A172 (cell line): Measurements from ENCODE around the gene KMT5B. TPM values are rescaled to one million over a fixed set of nuclear protein-coding genes. Genes with fewer than 3 reads are reported as not detected.

Experiments
- DNase-seq: peaks from one replicate; pipeline ENCODE4 v3.0.0-alpha.2; 2015; ENCODE audit warnings: low spot score
- total RNA-seq: library from RNA; depleted of rRNA; stranded (reverse); fragments of >200 nt; shearing (Covaris generic); gene quantifications from 2 replicates; pipeline ENCODE4 v1.2.3, GENCODE V29; 2014

KMT5B gene
- total RNA-seq, 1 experiment from 2014 or later = 16.7 TPM

GRCh38 chr11:68216171-68216938, 3.3 kb upstream of the KMT5B start:
- DNase-seq = no peak

- DNase-seq = no peak
Measured at GRCh38 chr11:68215524-68216170, 2.6 kb upstream of the KMT5B start.

DNA sequence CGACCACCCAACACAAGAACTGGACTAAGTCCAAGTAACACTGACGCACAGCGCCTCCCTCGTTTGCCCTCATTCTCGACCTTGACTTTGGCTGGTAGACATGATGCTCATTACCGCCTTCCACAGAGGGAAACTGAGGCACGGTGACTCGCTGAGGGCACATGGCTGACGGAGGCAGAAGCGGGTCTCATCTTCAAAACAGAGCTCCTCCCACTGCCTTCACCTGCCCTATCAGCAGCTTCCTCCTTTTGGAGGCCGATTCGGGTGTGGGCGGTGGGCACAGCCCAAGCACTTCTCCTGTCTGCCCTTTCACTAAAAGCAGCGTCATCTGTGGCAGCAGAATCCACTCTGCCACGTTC, 2.0 kb upstream of the KMT5B start:
- no peak for DNase-seq

DNA sequence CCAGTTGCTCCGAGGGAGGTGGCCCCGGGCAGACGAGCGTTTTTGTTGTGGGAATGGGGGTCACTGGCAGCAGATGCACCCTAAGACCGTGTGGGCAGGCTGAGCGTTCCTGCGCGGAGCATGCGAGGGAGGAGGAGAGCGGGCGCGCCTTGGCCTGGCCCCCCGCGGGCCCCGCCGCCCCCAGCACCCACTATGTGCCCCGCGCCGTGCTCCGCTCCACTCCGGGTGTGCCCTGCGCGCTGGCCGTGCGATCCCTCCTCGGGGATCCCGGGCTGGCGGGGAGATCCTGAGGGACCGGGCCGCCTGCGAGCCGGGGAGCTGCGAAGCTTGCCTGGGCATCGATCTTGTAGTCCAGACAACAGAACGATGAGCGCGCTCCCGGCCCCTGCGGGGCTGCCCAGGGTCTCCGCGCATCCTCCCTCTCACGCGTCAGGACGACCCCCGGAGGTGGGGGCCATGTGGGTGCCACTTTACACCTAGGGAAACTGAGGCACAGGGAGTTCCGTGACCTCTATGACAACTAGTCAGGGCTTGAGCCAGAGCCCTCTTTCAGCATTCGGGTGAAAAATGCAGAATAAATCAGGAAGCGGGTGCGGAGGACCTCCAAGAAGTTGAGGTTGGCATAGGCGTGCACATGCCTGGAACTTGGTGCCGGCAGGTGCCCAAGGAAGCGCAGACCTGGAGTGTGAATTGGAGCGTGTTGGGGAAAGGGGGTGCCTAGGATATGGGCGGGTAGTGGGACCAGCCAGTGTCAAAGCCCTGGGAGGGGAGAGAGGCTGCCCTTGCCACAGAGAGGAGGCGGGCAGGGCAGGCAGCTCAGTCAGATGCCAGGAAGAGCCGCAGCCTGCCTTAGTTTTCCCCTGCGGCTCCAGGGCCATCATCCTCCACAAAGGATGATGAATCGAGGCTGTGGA, 1.3 kb upstream of the KMT5B start:
- DNase-seq = no peak

- peak; percentile 60 for DNase-seq
Measured at GRCh38 chr11:68213555-68214172, 568 bp upstream of the KMT5B start.

GRCh38 chr11:68212421-68213134, 518 bp downstream of the KMT5B start:
- DNase-seq = peak; percentile 59

DNA sequence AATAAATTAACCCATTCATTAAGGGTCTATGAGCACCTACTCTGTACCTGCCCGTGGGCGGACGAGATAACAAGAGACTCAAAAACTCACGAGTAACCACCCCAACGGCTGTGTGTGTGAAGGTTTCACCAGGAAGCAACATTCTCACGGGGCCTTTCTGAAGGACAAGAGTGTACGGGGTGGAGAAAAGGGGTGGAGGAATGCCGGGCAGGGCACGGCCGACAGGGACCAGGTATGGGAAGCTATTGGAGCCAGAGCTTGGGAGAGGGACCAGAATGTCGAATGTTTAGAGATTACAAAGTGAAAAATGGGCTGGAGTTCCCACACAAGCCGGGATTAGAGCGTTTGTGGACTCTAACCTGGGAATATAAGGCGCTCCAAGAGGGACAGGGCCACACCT, 1.6 kb downstream of the KMT5B start:
- DNase-seq = no peak

DNA sequence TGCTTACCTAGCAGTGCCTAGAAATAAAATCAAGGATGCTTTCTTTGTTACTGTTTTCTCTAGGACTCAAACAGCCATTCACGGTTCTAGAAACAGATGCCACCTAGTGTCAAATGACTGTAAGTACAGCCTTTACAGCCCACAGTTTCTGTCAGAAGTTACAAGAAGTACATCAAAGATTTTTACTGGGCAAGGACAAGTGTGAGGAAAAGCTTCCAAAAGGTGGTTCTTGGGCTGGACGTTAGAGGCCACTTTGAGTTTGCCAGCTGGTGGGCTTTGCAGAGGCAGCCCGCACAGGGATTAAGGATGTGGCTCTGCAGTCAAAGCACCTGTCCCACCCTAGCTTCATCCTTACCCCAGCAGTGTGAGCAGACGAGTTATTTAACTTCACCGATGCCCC, 6.9 kb downstream of the KMT5B start:
- peak; percentile 37 for DNase-seq

DNA sequence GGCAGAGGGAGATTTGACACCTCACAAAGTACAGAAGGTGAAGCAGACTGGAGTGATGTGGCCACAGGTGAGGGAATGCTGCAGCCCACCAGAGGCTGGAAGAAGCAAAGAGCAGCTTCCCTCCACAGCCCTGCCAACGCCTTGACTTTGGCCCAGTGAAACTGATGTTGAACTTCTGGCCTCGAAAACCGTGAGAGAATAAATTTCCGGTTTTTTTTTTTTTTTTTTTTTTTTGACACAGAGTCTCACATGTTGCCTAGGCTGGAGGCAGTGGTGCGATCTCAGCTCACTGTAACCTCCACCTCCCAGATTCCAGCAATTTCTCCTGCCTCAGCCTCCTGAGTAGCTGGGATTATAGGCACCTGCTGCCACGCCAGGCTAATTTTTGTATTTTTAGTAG, 8.7 kb downstream of the KMT5B start:
- no peak for DNase-seq

GRCh38 chr11:68202165-68202564, 10.9 kb downstream of the KMT5B start:
- DNase-seq = no peak

DNA sequence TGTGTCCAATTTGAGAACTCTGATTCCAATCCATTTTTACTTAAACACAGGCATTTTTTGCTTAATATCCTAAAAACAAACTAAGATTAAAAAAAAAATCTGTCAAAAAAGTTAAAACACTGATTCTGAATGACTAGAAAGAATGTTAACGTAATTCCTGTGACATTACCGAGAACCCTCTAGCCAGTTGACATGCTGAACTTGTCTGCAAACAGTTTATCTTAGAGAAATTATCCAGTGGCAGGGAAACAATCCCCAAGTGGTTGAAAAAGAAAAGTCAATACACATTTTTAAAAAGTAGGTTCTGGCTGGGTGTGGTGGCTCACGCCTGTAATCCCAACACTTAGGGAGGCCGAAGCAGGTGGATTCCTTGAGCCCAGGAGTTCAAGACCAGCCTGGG, 11.6 kb downstream of the KMT5B start:
- no peak for DNase-seq

GRCh38 chr11:68200639-68201038, 12.5 kb downstream of the KMT5B start:
- no peak for DNase-seq

DNA sequence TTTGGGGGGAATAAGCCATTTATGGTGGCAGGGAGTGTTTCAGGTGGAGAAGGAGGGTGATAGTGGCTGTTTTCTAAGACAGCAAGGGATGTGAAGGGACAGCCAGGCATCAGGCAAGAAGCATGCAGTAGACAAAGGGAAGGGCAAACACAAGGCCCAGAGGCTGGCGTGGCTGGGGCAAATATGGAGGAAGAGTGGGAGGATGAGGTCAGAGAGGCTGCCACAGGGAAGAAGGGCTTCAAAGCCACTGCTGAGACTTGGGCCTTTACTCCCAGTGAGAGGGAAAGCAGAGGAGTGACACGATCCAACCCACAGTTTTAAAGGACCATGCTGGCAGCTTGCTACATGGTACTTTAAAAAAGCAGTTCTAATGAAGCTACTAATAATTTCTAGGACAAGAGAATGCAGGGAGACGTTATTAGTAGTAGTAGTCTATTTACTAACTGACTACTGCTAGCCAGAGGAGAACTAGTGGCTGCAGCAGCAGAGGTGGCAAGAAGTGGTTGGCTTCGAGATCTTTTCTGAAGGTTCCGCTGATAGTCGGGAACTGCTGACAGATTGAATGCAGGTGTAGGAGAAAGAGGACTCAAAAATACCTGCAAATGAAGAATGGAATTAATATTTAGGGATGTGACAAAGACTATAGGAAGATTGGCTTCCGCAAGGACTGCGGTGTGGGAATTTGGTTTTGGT, 13.7 kb downstream of the KMT5B start:
- DNase-seq = no peak

DNA sequence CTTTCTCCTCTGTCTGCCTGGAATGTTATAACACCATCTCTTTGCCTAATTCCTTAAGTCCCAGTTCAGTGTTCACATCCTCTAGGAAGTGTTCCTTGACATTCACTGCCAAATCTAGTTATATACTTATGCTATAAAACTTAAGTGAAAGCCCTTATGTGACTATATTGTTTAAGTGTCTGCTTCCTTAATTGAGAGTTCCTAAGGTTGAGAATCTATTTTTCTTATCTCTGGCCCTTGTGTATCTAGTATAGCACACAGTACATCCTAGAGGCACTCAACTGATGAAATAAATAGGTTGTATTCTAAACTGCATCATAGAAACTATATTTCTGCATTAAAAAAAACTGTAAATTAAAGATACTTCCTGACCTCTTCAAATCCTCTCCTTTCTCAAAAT, 16.9 kb downstream of the KMT5B start:
- no peak for DNase-seq

DNA sequence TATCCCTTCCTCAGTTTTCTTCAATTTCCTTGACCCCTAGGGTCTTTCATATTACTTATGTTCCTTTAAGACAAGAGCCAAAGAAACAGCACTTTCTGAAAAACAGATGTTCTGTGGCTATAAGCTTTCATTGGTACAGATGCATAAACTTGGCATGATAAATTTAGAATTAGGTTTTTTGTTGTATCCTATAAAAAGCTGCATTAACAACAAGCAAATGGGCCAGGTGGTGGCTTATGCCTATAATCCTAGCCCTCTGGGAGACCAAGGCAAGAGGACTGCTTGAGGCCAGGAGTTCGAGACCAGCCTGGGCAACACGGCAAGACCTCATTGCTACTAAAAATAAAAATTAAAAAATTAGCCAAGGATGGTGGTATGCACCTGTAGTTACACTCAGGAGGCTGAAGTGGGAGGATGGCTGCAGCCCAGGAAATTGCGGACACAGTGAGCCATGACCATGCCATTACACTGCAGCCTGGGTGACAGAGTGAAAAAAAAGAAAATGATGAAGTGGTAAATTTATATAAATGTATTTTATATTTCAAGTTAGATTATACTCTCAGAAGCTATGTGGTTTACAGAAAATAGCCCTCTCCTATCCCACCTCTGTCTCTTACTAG, 18.3 kb downstream of the KMT5B start:
- no peak for DNase-seq

DNA sequence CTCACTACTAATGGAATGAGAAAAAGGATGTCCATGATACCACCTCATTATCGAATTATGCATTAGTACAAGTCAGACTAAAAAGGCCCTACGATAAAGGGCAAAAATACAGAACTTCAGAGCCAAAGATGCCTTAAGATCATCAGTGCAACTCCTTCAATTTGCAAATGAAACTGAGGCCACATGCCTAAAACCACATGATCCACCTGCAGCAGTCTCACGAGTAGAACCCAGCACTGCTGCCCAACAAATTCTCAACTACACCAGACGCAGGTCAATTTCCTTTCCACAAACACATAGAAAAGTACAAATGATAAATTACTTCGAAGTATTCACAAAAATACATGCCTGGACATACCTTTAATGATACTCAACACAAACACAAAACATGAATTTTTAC, 20.1 kb downstream of the KMT5B start:
- DNase-seq = no peak

DNA sequence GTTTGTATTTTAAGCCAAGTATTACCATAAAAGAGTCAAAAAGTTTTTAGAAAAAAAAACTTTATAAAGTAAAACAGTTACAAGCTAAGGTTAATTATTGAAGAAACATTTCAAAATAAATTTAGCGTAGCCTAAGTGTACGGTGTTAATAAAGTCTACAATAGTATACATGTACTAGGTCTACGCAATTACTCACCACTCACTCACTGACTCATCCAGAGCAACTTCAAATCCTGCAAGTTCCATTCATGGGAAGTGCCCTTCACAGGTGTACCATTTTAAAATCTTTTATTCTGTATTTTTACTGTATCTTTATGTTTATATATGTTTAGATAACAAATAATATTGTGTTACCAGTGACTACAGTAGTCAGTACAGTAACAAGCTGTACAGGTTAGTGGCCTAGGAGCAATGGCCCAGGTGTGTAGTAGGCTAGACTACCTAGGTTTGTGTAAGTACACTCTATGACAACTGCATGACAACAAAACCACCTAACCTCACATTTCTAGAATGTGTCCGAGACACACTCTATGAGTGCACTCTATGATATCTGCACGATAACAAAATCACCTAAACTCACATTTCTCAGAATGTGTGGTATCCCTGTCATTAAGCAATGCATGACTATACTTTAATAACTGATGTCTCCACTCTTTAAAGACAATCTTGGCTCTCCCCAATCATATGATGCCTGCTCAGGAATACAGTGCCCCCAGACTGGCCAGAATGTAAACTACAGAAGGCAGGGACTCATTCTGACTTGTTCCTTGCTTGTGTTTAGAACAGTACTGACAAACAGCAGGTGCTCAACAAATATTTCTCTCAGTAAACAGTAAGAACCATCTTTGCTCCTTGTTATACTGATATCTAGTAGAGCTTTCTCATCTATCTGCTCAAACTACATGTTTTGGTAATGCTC, 21.2 kb downstream of the KMT5B start:
- no peak for DNase-seq

DNA sequence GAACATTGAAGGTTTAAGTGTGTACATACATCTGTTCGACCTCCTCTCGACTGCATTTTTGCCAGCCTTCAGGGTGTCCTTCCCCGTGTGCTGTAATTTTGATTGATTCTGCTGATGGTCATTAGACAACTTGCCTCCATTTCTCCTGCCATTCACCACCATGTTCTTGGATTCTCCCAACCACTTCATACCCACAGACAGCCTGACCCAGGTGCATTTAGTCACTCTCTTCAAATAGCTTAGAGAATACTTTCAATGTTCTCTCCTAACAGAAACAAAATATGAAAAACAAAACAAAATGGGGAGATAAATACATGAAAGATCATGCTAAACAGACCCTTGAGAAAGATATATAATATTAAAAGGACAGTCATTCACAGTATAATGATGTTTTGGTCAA, 23.2 kb downstream of the KMT5B start:
- DNase-seq = no peak

GRCh38 chr11:68189082-68189481, 24.0 kb downstream of the KMT5B start:
- no peak for DNase-seq
